ENCODE results near the gene COPS7B.

DNA sequence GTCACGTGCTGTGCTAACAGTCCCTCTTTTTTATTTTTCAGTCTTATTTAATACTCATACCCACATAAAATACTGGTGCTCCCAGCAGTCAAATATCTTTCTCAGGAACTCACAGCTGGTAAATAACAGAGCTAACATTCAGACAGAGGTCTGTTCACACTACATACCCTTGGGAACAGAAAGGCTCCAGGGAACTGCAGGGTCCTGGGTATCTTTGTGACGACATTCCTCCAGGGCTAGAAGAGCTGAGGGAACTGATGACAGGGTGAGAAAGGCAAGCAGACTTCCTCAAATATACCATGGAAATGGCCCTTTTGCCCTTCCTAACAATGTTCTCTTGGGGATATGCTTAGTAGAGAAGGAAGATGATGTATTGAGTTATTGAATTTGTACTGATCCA, 24.5 kb upstream of the COPS7B start:
- TF ChIP-seq, protein P1, sequence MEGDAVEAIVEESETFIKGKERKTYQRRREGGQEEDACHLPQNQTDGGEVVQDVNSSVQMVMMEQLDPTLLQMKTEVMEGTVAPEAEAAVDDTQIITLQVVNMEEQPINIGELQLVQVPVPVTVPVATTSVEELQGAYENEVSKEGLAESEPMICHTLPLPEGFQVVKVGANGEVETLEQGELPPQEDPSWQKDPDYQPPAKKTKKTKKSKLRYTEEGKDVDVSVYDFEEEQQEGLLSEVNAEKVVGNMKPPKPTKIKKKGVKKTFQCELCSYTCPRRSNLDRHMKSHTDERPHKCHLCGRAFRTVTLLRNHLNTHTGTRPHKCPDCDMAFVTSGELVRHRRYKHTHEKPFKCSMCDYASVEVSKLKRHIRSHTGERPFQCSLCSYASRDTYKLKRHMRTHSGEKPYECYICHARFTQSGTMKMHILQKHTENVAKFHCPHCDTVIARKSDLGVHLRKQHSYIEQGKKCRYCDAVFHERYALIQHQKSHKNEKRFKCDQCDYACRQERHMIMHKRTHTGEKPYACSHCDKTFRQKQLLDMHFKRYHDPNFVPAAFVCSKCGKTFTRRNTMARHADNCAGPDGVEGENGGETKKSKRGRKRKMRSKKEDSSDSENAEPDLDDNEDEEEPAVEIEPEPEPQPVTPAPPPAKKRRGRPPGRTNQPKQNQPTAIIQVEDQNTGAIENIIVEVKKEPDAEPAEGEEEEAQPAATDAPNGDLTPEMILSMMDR (IDR thresholded peaks at IDR 0.05; ENCODE audit: low read depth, low read length, missing input control): no peak
- TF ChIP-seq, protein P2, sequence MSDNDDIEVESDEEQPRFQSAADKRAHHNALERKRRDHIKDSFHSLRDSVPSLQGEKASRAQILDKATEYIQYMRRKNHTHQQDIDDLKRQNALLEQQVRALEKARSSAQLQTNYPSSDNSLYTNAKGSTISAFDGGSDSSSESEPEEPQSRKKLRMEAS (IDR thresholded peaks at IDR 0.05): no peak
- TF ChIP-seq EGR1 (IDR thresholded peaks at IDR 0.05; ENCODE audit: low read depth in 2 of 2) (no peak), YY1 (IDR thresholded peaks at IDR 0.05) (no peak)
